ENCODE data around the gene ATF2.

DNA sequence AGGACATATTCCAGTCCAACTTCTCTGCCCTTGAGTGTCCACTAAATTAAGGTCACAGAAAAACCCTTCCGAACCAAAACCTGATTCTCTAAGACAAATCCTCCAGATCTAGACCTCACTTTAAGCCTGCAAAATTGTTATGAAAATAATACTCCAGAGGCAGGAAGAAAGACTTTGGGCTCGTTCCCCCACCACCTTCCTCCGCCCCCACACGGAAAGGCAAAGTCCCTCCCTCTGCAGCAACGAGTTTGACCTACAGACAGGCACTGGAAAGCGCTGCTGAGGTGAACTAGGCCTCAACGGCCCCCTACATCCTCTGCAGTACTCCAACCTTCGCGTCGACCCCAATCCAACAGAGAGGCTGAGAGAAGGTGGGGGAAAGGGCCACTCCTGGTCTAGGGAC, 12.7 kb upstream of the ATF2 start:
- TF ChIP-seq, protein P1, sequence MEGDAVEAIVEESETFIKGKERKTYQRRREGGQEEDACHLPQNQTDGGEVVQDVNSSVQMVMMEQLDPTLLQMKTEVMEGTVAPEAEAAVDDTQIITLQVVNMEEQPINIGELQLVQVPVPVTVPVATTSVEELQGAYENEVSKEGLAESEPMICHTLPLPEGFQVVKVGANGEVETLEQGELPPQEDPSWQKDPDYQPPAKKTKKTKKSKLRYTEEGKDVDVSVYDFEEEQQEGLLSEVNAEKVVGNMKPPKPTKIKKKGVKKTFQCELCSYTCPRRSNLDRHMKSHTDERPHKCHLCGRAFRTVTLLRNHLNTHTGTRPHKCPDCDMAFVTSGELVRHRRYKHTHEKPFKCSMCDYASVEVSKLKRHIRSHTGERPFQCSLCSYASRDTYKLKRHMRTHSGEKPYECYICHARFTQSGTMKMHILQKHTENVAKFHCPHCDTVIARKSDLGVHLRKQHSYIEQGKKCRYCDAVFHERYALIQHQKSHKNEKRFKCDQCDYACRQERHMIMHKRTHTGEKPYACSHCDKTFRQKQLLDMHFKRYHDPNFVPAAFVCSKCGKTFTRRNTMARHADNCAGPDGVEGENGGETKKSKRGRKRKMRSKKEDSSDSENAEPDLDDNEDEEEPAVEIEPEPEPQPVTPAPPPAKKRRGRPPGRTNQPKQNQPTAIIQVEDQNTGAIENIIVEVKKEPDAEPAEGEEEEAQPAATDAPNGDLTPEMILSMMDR (IDR thresholded peaks at IDR 0.05), result no peak
- TF ChIP-seq EZH2 (IDR thresholded peaks at IDR 0.05; ENCODE audit: borderline replicate concordance, insufficient read depth, low read depth, low read length, poor library complexity, severe bottlenecking), result no peak
